K562 (cell line): ENCODE measurements around the gene TNKS2. TPM values are rescaled to one million over a fixed set of nuclear protein-coding genes. Genes with fewer than 3 reads are reported as not detected.
A peak's percentile ranks its signal among the peaks of the same experiment; 100 is the strongest.

Experiments used
- CEBPB ChIP-seq: fragments of 450-650 bp; IDR thresholded peaks from 2 replicates; pipeline ENCODE4 v1.6.1; 2016; ENCODE audit warnings: missing genetic modification characterization, missing compliant biosample characterization
- EP400 ChIP-seq: fragments of 450-650 bp; IDR thresholded peaks from 2 replicates; pipeline ENCODE4 v1.6.1; 2017; ENCODE audit warnings: antibody characterized with exemption, mild to moderate bottlenecking, moderate library complexity
- POLR2B ChIP-seq: fragments of 450-650 bp; IDR thresholded peaks from 2 replicates; pipeline ENCODE4 v1.6.1; 2018; ENCODE audit warnings: low read depth; ENCODE audit not compliant: partially characterized antibody
- RAD51 ChIP-seq: fragments of 450-650 bp; IDR thresholded peaks from 2 replicates; pipeline ENCODE4 v1.7.1; 2016; ENCODE audit warnings: low read depth, mild to moderate bottlenecking, borderline replicate concordance
- RBM17 ChIP-seq: fragments of 200-400 bp; formaldehyde crosslinking; IDR thresholded peaks from 2 replicates; pipeline ENCODE4 v1.6.1; 2017; ENCODE audit warnings: low read depth, mild to moderate bottlenecking, low read length, borderline replicate concordance
- TRIM24 ChIP-seq, 2 experiments: fragments of 450-650 bp; IDR thresholded peaks; 2 replicates each; pipeline ENCODE4 v1.6.1; 2016
- ZNF232 ChIP-seq: sonication (generic); formaldehyde crosslinking; IDR thresholded peaks from 2 replicates; pipeline ENCODE4 v1.8.0; 2022; ENCODE audit warnings: mild to moderate bottlenecking, missing genetic modification reagents
- ZNF239 ChIP-seq: fragments of 250-450 bp; sonication (Bioruptor Pico); IDR thresholded peaks from 2 replicates; pipeline ENCODE4 v1.4.0; 2020; ENCODE audit warnings: mild to moderate bottlenecking
- ZNF507 ChIP-seq: conservative IDR thresholded peaks from 2 replicates; pipeline ENCODE4 v1.6.1; 2017; ENCODE audit warnings: missing genetic modification characterization, missing compliant biosample characterization
- ZNF830 ChIP-seq: fragments of 250-450 bp; sonication (Bioruptor Pico); IDR thresholded peaks from 2 replicates; pipeline ENCODE4 v1.5.0; 2021; ENCODE audit warnings: mild to moderate bottlenecking
- polyA plus RNA-seq, 8 experiments: library from polyadenylated mRNA; depleted of rRNA in 4 of 8; stranded (reverse) in 5 of 8; unstranded in 3 of 8; fragments of >200 nt; fragmentation: Nextera tagmentation in 2 of 8; fragmentation: Illumina TruSeq in 1 of 8; extraction: Ambion mirVana in 2 of 8; extraction: Trizol in 1 of 8; gene quantifications; 2 replicates each; pipeline versions ENCODE4 v1.2.1 to v1.2.3, GENCODE V29; 2011 to 2014; ENCODE audit warnings: inconsistent platforms in 1 of 8, missing spikeins in 1 of 8
- total RNA-seq, 7 experiments: library from RNA; depleted of rRNA in 6 of 7; stranded (reverse); fragments of >200 nt in 6 of 7; fragmentation: Illumina TruSeq in 2 of 7; extraction: Trizol in 2 of 7; gene quantifications; 2 replicates each; pipeline versions ENCODE4 v1.2.1 to v1.2.3, GENCODE V29; 2011 to 2021; ENCODE audit warnings: low replicate concordance in 1 of 7
- TF ChIP-seq, protein P1 (sequence below), 2 experiments: fragments of 150-350 bp in 1 of 2; IDR thresholded peaks; 2 replicates each; pipeline ENCODE4 v1.6.1; 2012 to 2016; ENCODE audit warnings: low read depth in 2 of 2, low read length in 2 of 2, mild to moderate bottlenecking in 1 of 2, moderate library complexity in 1 of 2
- TF ChIP-seq, protein P2 (sequence below): sonication (generic); formaldehyde crosslinking; IDR thresholded peaks from 2 replicates; pipeline ENCODE4 v1.8.1; 2023; ENCODE audit warnings: missing genetic modification reagents, mild to moderate bottlenecking, borderline replicate concordance

The TNKS2 gene
- total and polyA plus RNA-seq, 9 of the 15 experiments (the other 6 are each of a cell fraction or from before 2014, with no cell fraction given): 3.5 to 19.8 (median 8.6) TPM

DNA sequence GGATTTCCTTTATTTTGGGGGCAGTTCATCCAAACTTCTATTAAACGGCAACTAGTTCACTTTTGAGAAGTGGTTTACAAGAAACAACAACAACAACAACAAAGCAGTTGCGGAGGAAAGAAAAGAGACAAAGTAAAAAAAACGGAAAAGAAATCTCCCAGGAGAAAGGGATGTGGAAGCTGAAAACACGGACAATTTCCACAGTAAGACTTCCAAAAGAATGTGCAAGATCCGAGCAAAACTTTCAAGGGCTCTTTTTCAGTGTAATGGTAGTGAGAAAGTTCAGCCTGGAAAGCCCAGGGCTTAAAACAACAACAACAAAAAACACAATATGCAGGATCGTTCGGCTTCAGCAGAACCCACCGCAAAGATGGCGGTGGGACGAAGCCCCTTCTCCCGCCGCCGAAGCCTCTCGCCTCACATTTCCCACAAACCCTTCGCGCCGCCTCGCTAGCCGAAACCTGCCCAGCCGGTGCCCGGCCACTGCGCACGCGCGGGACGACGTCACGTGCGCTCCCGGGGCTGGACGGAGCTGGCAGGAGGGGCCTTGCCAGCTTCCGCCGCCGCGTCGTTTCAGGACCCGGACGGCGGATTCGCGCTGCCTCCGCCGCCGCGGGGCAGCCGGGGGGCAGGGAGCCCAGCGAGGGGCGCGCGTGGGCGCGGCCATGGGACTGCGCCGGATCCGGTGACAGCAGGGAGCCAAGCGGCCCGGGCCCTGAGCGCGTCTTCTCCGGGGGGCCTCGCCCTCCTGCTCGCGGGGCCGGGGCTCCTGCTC is at the start of gene TNKS2 (continued):
- TF ChIP-seq ZNF830 (CRISPR knock-in tag) (no peak), ZNF507 (tag) (no peak), POLR2B (peak; percentile 70), CEBPB (no peak), RBM17 (no peak), ZNF232 (CRISPR knock-in tag) (no peak), ZNF239 (CRISPR knock-in tag) (0 out of 2 replicates have a peak, but pooled peaks have one; percentile 28), TRIM24 (IDR thresholded peaks at IDR 0.05) (no peak), EP400 (peak; percentile 57), RAD51 (peak; percentile 50; the same call in 1 of the 2 replicates)
- TF ChIP-seq, protein P1, sequence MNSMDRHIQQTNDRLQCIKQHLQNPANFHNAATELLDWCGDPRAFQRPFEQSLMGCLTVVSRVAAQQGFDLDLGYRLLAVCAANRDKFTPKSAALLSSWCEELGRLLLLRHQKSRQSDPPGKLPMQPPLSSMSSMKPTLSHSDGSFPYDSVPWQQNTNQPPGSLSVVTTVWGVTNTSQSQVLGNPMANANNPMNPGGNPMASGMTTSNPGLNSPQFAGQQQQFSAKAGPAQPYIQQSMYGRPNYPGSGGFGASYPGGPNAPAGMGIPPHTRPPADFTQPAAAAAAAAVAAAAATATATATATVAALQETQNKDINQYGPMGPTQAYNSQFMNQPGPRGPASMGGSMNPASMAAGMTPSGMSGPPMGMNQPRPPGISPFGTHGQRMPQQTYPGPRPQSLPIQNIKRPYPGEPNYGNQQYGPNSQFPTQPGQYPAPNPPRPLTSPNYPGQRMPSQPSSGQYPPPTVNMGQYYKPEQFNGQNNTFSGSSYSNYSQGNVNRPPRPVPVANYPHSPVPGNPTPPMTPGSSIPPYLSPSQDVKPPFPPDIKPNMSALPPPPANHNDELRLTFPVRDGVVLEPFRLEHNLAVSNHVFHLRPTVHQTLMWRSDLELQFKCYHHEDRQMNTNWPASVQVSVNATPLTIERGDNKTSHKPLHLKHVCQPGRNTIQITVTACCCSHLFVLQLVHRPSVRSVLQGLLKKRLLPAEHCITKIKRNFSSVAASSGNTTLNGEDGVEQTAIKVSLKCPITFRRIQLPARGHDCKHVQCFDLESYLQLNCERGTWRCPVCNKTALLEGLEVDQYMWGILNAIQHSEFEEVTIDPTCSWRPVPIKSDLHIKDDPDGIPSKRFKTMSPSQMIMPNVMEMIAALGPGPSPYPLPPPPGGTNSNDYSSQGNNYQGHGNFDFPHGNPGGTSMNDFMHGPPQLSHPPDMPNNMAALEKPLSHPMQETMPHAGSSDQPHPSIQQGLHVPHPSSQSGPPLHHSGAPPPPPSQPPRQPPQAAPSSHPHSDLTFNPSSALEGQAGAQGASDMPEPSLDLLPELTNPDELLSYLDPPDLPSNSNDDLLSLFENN (IDR thresholded peaks at IDR 0.05; ENCODE audit: low read depth in 2 of 2, low read length in 2 of 2): peak in 1 of 2 experiments; percentile 4; a peak in 1 of 4 replicates
- TF ChIP-seq, protein P2, sequence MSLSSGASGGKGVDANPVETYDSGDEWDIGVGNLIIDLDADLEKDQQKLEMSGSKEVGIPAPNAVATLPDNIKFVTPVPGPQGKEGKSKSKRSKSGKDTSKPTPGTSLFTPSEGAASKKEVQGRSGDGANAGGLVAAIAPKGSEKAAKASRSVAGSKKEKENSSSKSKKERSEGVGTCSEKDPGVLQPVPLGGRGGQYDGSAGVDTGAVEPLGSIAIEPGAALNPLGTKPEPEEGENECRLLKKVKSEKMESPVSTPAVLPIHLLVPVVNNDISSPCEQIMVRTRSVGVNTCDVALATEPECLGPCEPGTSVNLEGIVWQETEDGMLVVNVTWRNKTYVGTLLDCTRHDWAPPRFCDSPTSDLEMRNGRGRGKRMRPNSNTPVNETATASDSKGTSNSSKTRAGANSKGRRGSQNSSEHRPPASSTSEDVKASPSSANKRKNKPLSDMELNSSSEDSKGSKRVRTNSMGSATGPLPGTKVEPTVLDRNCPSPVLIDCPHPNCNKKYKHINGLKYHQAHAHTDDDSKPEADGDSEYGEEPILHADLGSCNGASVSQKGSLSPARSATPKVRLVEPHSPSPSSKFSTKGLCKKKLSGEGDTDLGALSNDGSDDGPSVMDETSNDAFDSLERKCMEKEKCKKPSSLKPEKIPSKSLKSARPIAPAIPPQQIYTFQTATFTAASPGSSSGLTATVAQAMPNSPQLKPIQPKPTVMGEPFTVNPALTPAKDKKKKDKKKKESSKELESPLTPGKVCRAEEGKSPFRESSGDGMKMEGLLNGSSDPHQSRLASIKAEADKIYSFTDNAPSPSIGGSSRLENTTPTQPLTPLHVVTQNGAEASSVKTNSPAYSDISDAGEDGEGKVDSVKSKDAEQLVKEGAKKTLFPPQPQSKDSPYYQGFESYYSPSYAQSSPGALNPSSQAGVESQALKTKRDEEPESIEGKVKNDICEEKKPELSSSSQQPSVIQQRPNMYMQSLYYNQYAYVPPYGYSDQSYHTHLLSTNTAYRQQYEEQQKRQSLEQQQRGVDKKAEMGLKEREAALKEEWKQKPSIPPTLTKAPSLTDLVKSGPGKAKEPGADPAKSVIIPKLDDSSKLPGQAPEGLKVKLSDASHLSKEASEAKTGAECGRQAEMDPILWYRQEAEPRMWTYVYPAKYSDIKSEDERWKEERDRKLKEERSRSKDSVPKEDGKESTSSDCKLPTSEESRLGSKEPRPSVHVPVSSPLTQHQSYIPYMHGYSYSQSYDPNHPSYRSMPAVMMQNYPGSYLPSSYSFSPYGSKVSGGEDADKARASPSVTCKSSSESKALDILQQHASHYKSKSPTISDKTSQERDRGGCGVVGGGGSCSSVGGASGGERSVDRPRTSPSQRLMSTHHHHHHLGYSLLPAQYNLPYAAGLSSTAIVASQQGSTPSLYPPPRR (CRISPR knock-in tag): no peak
